Activated T-cell treated with anti-CD3 and anti-CD28 coated beads for 24 hours (primary cell): Measurements from ENCODE around the gene ASL.
"Not testable (repeated sequence)": the region's sequence is repeated elsewhere in the genome, so short reads cannot be mapped to it uniquely, and the experiment has no call there.

Source experiments
- DNase-seq: peaks from one replicate; pipeline ENCODE4 v3.0.0-alpha.2; 2020; ENCODE audit warnings: low read depth

The ASL gene

GRCh38 chr7:66075590-66076461, at the start of gene ASL:
ASL (plus strand) TSS chr7:66075819; CDS start chr7:66076082, 263 bp downstream.
- DNase-seq = peak; percentile 85

- not testable (repeated sequence) for DNase-seq
Observed at GRCh38 chr7:66028342-66028741, 47.3 kb upstream of the ASL start.

- no peak for DNase-seq
Observed at GRCh38 chr7:66033471-66034385, 41.9 kb upstream of the ASL start.

- DNase-seq = not testable (repeated sequence)
Observed at GRCh38 chr7:66034436-66035010, 41.1 kb upstream of the ASL start.

- DNase-seq = no peak
Observed at GRCh38 chr7:66036382-66036781, 39.2 kb upstream of the ASL start.

GRCh38 chr7:66036788-66037187, 38.8 kb upstream of the ASL start:
- no peak for DNase-seq

GRCh38 chr7:66039094-66039670, 36.4 kb upstream of the ASL start:
- no peak for DNase-seq

GRCh38 chr7:66043681-66044497, 31.7 kb upstream of the ASL start:
- DNase-seq = no peak

GRCh38 chr7:66044498-66044854, 31.1 kb upstream of the ASL start:
- not testable (repeated sequence) for DNase-seq

- DNase-seq = no peak
Observed at GRCh38 chr7:66047426-66047825, 28.2 kb upstream of the ASL start.

- not testable (repeated sequence) for DNase-seq
Observed at GRCh38 chr7:66049886-66050285, 25.7 kb upstream of the ASL start.

- DNase-seq = no peak
Observed at GRCh38 chr7:66050337-66050957, 25.2 kb upstream of the ASL start.

GRCh38 chr7:66050990-66051448, 24.6 kb upstream of the ASL start:
- no peak for DNase-seq

GRCh38 chr7:66052447-66052846, 23.2 kb upstream of the ASL start:
- no peak for DNase-seq

GRCh38 chr7:66054063-66054462, 21.6 kb upstream of the ASL start:
- DNase-seq = no peak

- no peak for DNase-seq
Observed at GRCh38 chr7:66055321-66055956, 20.2 kb upstream of the ASL start.

GRCh38 chr7:66060796-66061195, 14.8 kb upstream of the ASL start:
- no peak for DNase-seq

GRCh38 chr7:66069732-66070131, 5.9 kb upstream of the ASL start:
- DNase-seq = no peak

GRCh38 chr7:66070222-66070621, 5.4 kb upstream of the ASL start:
- DNase-seq = no peak

GRCh38 chr7:66072208-66072607, 3.4 kb upstream of the ASL start:
- not testable (repeated sequence) for DNase-seq
